NCI-H1417 treated with DMSO at 0.1 percent for 48 hours (cell line): ENCODE results near the gene ERAL1.
"Not testable (repeated sequence)": the region's sequence is repeated elsewhere in the genome, so short reads cannot be mapped to it uniquely, and the experiment has no call there.

Source experiments
- DNase-seq: peaks from one replicate; lab custom pipeline; 2025; lab: John Stamatoyannopoulos, UW

ERAL1 gene

GRCh38 chr17:28854457-28855335 is at the start of gene ERAL1:
Gene ERAL1 (plus strand): TSS chr17:28855016. CDS start chr17:28855035, 19 bp downstream.
- peak; percentile 75 for DNase-seq

- peak; percentile 33 for DNase-seq
These were observed 46.7 kb upstream of the ERAL1 start for GRCh38 chr17:28807925-28808634.

GRCh38 chr17:28810437-28810836 is 44.4 kb upstream of the ERAL1 start:
- no peak for DNase-seq

- peak; percentile 7 for DNase-seq
These were observed 43.1 kb upstream of the ERAL1 start for GRCh38 chr17:28811651-28812090.

GRCh38 chr17:28812091-28812747 is 42.6 kb upstream of the ERAL1 start:
- DNase-seq, result peak; percentile 96

GRCh38 chr17:28812748-28813377 is 42.0 kb upstream of the ERAL1 start:
- peak; percentile 77 for DNase-seq

GRCh38 chr17:28816540-28816939 is 38.3 kb upstream of the ERAL1 start:
- no peak for DNase-seq

GRCh38 chr17:28818819-28819221 is 36.0 kb upstream of the ERAL1 start:
- DNase-seq, result no peak

- DNase-seq, result no peak
These were observed 35.2 kb upstream of the ERAL1 start for GRCh38 chr17:28819582-28819981.

GRCh38 chr17:28827672-28828071 is 27.1 kb upstream of the ERAL1 start:
- DNase-seq, result no peak

GRCh38 chr17:28828294-28829040 is 26.3 kb upstream of the ERAL1 start:
- no peak for DNase-seq

GRCh38 chr17:28834420-28834819 is 20.4 kb upstream of the ERAL1 start:
- DNase-seq, result no peak

GRCh38 chr17:28836541-28836940 is 18.3 kb upstream of the ERAL1 start:
- DNase-seq, result not testable (repeated sequence)

GRCh38 chr17:28839221-28839620 is 15.6 kb upstream of the ERAL1 start:
- no peak for DNase-seq

GRCh38 chr17:28841901-28842281 is 12.9 kb upstream of the ERAL1 start:
- no peak for DNase-seq

GRCh38 chr17:28842282-28843012 is 12.4 kb upstream of the ERAL1 start, which contains the start of gene FAM222B:
Gene FAM222B (minus strand): TSS chr17:28842790. CDS start chr17:28766667, 76,123 bp downstream.
- peak; percentile 16 for DNase-seq

- no peak for DNase-seq
These were observed 11.0 kb upstream of the ERAL1 start for GRCh38 chr17:28843816-28844148.

- DNase-seq, result no peak
These were observed 8.6 kb upstream of the ERAL1 start for GRCh38 chr17:28846231-28846630.

- DNase-seq, result not testable (repeated sequence)
These were observed 8.1 kb upstream of the ERAL1 start for GRCh38 chr17:28846699-28847098.

GRCh38 chr17:28848667-28849066 is 6.1 kb upstream of the ERAL1 start:
- DNase-seq, result not testable (repeated sequence)

GRCh38 chr17:28849281-28849680 is 5.5 kb upstream of the ERAL1 start:
- no peak for DNase-seq
